Measurements from ENCODE around the gene C1QTNF9. TPM values are rescaled to one million over a fixed set of nuclear protein-coding genes. Genes with fewer than 3 reads are reported as not detected.
"Not testable (repeated sequence)": the region's sequence is repeated elsewhere in the genome, so short reads cannot be mapped to it uniquely, and the experiment has no call there.

Gene C1QTNF9
- total and polyA plus RNA-seq, 2 experiments from 2014 or later, result not detected

- H3K27me3 ChIP-seq, result no peaks in the 10 kb centered on the region
- no peaks in the 10 kb centered on the region for H3K36me3 ChIP-seq (replicated peaks; ENCODE audit: insufficient read depth, low read depth)
- H3K9me3 ChIP-seq (ENCODE audit: low read depth), result no peaks in the 10 kb centered on the region
- H3K4me1 ChIP-seq (ENCODE audit: insufficient read depth), result no peaks in the 10 kb centered on the region
- TF ChIP-seq EZH2phosphoT487 (IDR thresholded peaks at IDR 0.05; ENCODE audit: low read depth, severe bottlenecking, unreplicated experiment) (no peak), EZH2 (IDR thresholded peaks at IDR 0.05; ENCODE audit: borderline replicate concordance) (no peak), CTCF (IDR thresholded peaks at IDR 0.05; ENCODE audit: poor library complexity) (no peak)
- no peak overlapping the region for H2AFZ ChIP-seq
- no peaks in the 10 kb centered on the region for H3K79me2 ChIP-seq
- no peak overlapping the region for H3K27ac ChIP-seq
- H3K4me2 ChIP-seq, result no peak overlapping the region
- WGBS (ENCODE audit: low lambda C conversion rate, missing lambda C conversion rate), result 92% methylated on average over 11 of the region's 13 CpGs
- DNase-seq (ENCODE audit: low spot score), result no peak
- no peaks in the 10 kb centered on the region for H4K20me1 ChIP-seq (ENCODE audit: insufficient read depth, poor library complexity, severe bottlenecking)
- no peaks in the 10 kb centered on the region for H3K9me2 ChIP-seq (replicated peaks; ENCODE audit: insufficient read depth)
- no peak overlapping the region for H3K4me3 ChIP-seq
Measured at GRCh38 chr13:24355103-24355502, 45.7 kb downstream of the C1QTNF9 start.

GRCh38 chr13:24356270-24356669 is 46.9 kb downstream of the C1QTNF9 start:
- Histone ChIP-seq H3K27me3 (no peaks in the 10 kb centered on the region), H3K9me2 (replicated peaks; ENCODE audit: insufficient read depth) (no peaks in the 10 kb centered on the region)
- 74% methylated on average over 6 of the region's 7 CpGs for WGBS (ENCODE audit: low lambda C conversion rate, missing lambda C conversion rate)

GRCh38 chr13:24356837-24357236 is 47.5 kb downstream of the C1QTNF9 start:
- Histone ChIP-seq H3K27ac (no peak overlapping the region), H2AFZ (no peak overlapping the region), H3K4me1 (ENCODE audit: insufficient read depth) (no peaks in the 10 kb centered on the region), H3K36me3 (replicated peaks; ENCODE audit: insufficient read depth, low read depth) (no peaks in the 10 kb centered on the region), H3K9me3 (ENCODE audit: low read depth) (no peaks in the 10 kb centered on the region), H3K79me2 (no peaks in the 10 kb centered on the region), H3K27me3 (no peaks in the 10 kb centered on the region), H3K9me2 (replicated peaks; ENCODE audit: insufficient read depth) (no peaks in the 10 kb centered on the region), H4K20me1 (ENCODE audit: insufficient read depth, poor library complexity, severe bottlenecking) (no peaks in the 10 kb centered on the region), H3K4me3 (no peak overlapping the region), H3K4me2 (no peak overlapping the region)
- no peak for DNase-seq (ENCODE audit: low spot score)
- 97% methylated on average over 7 of the region's 7 CpGs for WGBS (ENCODE audit: low lambda C conversion rate, missing lambda C conversion rate)
- no peak for TF ChIP-seq EZH2phosphoT487 (IDR thresholded peaks at IDR 0.05; ENCODE audit: low read depth, severe bottlenecking, unreplicated experiment)
- no peak for TF ChIP-seq EZH2 (IDR thresholded peaks at IDR 0.05; ENCODE audit: borderline replicate concordance)
- no peak for TF ChIP-seq CTCF (IDR thresholded peaks at IDR 0.05; ENCODE audit: poor library complexity)

More at GRCh38 chr13:24356270-24356669, 46.9 kb downstream of the C1QTNF9 start:
- no peak overlapping the region for H3K27ac ChIP-seq
- H3K9me3 ChIP-seq (ENCODE audit: low read depth), result no peaks in the 10 kb centered on the region
- no peak overlapping the region for H3K4me3 ChIP-seq
- no peaks in the 10 kb centered on the region for H3K79me2 ChIP-seq
- DNase-seq (ENCODE audit: low spot score), result no peak
- H4K20me1 ChIP-seq (ENCODE audit: insufficient read depth, poor library complexity, severe bottlenecking), result no peaks in the 10 kb centered on the region
- no peak overlapping the region for H2AFZ ChIP-seq
- H3K4me2 ChIP-seq, result no peak overlapping the region
- TF ChIP-seq EZH2phosphoT487 (IDR thresholded peaks at IDR 0.05; ENCODE audit: low read depth, severe bottlenecking, unreplicated experiment) (no peak), CTCF (IDR thresholded peaks at IDR 0.05; ENCODE audit: poor library complexity) (no peak), EZH2 (IDR thresholded peaks at IDR 0.05; ENCODE audit: borderline replicate concordance) (no peak)
- H3K4me1 ChIP-seq (ENCODE audit: insufficient read depth), result no peaks in the 10 kb centered on the region
- H3K36me3 ChIP-seq (replicated peaks; ENCODE audit: insufficient read depth, low read depth), result no peaks in the 10 kb centered on the region

GRCh38 chr13:24357756-24358155 is 48.4 kb downstream of the C1QTNF9 start:
- H3K4me1 ChIP-seq (ENCODE audit: insufficient read depth), result no peaks in the 10 kb centered on the region
- no peak for TF ChIP-seq EZH2 (IDR thresholded peaks at IDR 0.05; ENCODE audit: borderline replicate concordance)
- H2AFZ ChIP-seq, result no peak overlapping the region
- no peak overlapping the region for H3K27ac ChIP-seq
- no peaks in the 10 kb centered on the region for H3K79me2 ChIP-seq
- H3K4me3 ChIP-seq, result no peak overlapping the region
- no peaks in the 10 kb centered on the region for H3K9me2 ChIP-seq (replicated peaks; ENCODE audit: insufficient read depth)
- no peaks in the 10 kb centered on the region for H3K36me3 ChIP-seq (replicated peaks; ENCODE audit: insufficient read depth, low read depth)
- no peak overlapping the region for H3K4me2 ChIP-seq
- DNase-seq (ENCODE audit: low spot score), result no peak
- H3K9me3 ChIP-seq (ENCODE audit: low read depth), result no peaks in the 10 kb centered on the region
- no peaks in the 10 kb centered on the region for H4K20me1 ChIP-seq (ENCODE audit: insufficient read depth, poor library complexity, severe bottlenecking)
- no peaks in the 10 kb centered on the region for H3K27me3 ChIP-seq
- 86% methylated on average over 15 of the region's 15 CpGs for WGBS (ENCODE audit: low lambda C conversion rate, missing lambda C conversion rate)

- not testable (repeated sequence) for H3K4me2 ChIP-seq; H3K4me3 ChIP-seq; H3K9me3 ChIP-seq (ENCODE audit: low read depth); H4K20me1 ChIP-seq (ENCODE audit: insufficient read depth, poor library complexity, severe bottlenecking); H2AFZ ChIP-seq; H3K27ac ChIP-seq; H3K4me1 ChIP-seq (ENCODE audit: insufficient read depth); H3K36me3 ChIP-seq (replicated peaks; ENCODE audit: insufficient read depth, low read depth); H3K27me3 ChIP-seq; H3K79me2 ChIP-seq; DNase-seq (ENCODE audit: low spot score); H3K9me2 ChIP-seq (replicated peaks; ENCODE audit: insufficient read depth)
- 91% methylated on average over 15 of the region's 16 CpGs for WGBS (ENCODE audit: low lambda C conversion rate, missing lambda C conversion rate)
Measured at GRCh38 chr13:24358836-24359235, 49.5 kb downstream of the C1QTNF9 start.

GRCh38 chr13:24359252-24359651 is 49.9 kb downstream of the C1QTNF9 start:
- H3K9me2 ChIP-seq (replicated peaks; ENCODE audit: insufficient read depth); H3K4me1 ChIP-seq (ENCODE audit: insufficient read depth); H3K4me2 ChIP-seq; H2AFZ ChIP-seq; H3K79me2 ChIP-seq; H3K27me3 ChIP-seq; H3K27ac ChIP-seq; DNase-seq (ENCODE audit: low spot score); H3K4me3 ChIP-seq; H3K36me3 ChIP-seq (replicated peaks; ENCODE audit: insufficient read depth, low read depth); H3K9me3 ChIP-seq (ENCODE audit: low read depth); H4K20me1 ChIP-seq (ENCODE audit: insufficient read depth, poor library complexity, severe bottlenecking): not testable (repeated sequence)
- 58% methylated on average over 9 of the region's 9 CpGs for WGBS (ENCODE audit: low lambda C conversion rate, missing lambda C conversion rate)
